DMS114 treated with DMSO at 0.1 percent for 48 hours (cell line): Measurements from ENCODE around the gene RCN2.
"Not testable (repeated sequence)": the region's sequence is repeated elsewhere in the genome, so short reads cannot be mapped to it uniquely, and the experiment has no call there.

Experiments used
- DNase-seq: peaks from one replicate; lab custom pipeline; 2025; ENCODE audit not compliant: unreplicated experiment; lab: John Stamatoyannopoulos, UW

Gene RCN2

GRCh38 chr15:76932135-76932966 lies 802 bp downstream of the RCN2 start:
- DNase-seq, result no peak

DNA sequence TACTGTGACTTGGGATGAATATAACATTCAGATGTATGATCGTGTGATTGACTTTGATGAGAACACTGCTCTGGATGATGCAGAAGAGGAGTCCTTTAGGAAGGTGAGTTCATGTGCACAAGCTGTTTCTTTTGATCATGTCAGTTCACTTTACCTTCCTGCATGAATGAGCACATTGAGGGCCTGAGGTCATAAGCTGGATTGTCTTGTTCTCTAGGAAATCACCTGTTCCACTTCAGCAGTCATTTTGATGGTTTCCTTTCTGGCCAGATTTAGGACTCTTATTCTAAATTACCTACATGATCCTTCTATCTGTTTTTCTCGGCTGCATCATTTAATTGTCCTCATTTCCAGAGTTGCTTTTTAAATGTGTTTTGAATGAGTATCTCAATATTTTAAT lies 4.1 kb downstream of the RCN2 start:
- DNase-seq, result no peak

DNA sequence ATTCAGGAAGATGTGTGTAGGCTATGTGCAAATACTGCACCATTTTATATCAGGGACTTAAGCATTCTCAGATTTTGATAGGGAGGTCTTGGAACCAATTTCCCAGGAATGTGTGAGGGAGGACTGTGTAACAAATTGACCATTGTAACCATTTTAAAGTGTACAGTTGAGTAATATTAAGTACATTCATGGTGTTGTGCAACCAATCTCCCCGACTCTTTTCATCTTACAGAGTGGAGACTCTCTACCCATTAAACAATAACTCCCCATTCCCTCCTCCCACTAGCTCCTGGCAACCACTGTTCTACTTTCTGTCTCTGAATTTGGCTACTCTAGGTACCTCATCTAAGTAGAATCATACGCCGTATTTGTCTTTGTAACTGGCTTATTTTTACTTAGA lies 5.1 kb downstream of the RCN2 start:
- no peak for DNase-seq

DNA sequence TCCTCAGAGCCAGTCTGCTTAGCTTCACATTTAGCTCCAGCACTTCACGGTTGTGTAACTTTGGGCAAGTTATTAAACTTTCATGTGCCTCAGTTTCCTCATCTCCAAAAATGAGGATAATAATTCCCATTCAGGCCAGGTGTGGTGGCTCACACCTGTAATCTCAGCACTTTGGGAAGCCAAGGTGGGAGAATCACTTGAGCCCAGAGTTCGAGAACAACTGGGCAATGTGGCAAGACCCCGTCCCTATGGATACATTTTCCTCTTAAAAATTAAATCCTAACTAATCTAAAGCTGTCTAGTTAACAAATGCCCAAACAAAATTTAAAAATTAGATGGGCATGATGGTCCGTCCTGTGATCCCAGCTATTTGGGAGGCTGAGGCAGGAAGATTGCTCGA lies 7.2 kb downstream of the RCN2 start:
- no peak for DNase-seq

GRCh38 chr15:76939715-76940114 lies 8.2 kb downstream of the RCN2 start:
- DNase-seq, result no peak

DNA sequence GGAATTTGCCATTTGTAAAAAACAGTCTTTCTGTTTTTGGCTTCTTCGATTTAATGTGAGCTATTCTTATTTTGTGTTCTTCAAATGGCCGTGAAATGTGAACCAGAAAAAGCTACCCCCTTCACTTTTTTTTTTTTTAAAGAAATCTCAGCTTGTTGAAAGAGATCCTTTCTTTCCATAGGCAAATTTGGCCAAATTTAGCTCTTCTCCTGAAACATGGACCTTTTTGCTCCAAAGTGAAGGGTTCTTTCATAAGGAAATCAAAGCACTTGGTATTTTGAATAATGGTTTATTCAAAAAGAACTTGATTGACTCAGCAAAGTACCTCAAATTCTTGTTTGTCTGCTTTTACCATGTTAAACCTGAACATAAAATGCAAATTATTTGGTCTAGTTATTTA lies 10.1 kb downstream of the RCN2 start:
- DNase-seq, result no peak

DNA sequence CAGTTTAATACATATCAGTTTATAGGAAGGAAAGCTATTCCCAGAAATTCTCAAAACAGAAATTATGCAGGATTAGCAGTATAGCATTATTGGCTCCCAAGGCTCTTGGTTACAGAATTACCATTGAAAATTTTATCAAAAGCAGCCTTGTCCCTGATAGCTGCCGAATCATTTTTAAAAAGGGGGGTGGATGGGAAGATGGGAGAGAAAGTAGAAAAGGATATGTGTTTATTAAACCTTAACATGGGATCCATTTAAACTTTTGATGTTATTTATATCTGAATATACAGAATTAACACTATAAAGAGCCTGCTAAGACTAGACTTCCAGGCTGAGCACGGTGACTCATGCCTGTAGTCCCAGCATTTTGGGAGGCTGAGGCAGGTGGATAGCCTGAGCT lies 10.8 kb downstream of the RCN2 start:
- DNase-seq, result no peak

GRCh38 chr15:76945494-76946093 lies 14.0 kb downstream of the RCN2 start:
- DNase-seq, result no peak

GRCh38 chr15:76947454-76947853 lies 15.9 kb downstream of the RCN2 start:
- no peak for DNase-seq

DNA sequence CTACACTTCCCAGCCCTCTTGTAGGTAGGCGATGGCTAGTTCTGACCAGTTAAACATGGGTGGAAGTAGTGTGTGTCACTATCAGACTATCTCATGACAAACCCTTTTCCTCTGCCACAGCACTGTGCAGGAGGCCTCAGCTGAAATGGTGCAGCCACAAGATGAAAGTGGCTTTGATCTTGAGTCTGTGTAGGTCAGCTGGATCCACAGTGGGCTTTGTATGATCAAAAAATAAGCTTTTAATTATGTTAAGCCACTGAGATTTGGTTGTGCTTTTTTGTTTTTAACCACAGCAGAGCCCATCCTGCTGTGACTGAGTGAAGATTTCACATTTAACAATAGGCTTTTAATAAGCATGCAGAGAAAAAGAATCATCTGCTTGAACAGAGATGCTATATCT lies 19.7 kb downstream of the RCN2 start:
- no peak for DNase-seq

- no peak for DNase-seq
These were observed 22.4 kb downstream of the RCN2 start for GRCh38 chr15:76953913-76954312.

DNA sequence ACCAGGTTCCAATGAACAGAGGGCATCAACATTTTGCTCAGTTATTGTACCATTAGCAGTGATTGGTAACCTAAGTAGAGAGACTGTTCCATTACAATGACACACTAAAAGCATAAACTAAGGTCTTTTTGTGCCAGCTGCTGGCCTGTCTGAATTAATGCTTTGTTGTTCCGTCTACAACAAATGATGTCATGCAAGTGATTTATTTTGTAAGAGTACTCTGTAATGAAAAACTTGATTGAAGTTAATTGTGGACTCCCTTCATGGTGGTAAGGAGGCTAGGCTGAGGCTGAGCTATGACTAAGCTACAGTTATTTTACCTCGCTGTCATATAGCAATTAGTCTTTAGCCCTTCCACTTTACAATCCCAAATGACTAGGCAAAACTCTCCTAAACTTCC lies 23.2 kb downstream of the RCN2 start:
- no peak for DNase-seq

DNA sequence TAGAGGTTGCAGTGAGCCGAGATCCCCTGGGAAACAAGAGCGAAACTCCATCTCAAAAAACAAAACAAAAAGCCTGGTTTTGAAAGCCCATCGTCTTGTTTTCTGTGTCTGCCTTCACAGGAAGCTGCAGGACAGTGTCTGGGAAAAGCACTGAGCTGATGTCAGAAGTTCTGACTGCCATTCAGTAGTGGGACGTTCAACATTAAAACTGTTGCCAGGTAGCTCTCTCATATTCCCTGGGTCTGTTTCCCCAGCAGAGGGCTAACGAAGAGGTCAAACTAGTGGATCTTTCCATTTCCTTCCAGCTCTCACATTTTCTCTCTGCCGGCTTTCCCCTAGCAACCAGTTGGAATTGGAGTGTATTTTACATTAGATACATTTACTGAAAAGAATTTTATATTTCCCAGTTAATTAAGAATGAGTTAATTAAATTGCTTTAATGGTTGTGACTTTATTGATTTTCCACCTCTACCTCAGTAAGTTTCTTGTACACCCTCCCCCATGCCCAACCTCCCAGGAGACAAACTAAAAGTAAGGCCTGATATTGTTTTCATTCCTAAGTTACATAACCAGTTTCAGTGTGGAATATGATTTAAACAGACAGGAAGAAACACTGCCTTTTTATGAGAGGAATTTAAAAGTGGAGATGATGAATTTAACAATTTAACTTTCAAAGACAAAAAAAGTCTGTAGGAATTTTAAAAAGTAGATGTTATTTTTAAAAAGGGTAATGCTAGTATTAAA lies 29.9 kb downstream of the RCN2 start:
- no peak for DNase-seq

GRCh38 chr15:76962337-76963013 lies 30.9 kb downstream of the RCN2 start:
- DNase-seq, result no peak

- DNase-seq, result no peak
These were observed 32.0 kb downstream of the RCN2 start for GRCh38 chr15:76963596-76963995.

DNA sequence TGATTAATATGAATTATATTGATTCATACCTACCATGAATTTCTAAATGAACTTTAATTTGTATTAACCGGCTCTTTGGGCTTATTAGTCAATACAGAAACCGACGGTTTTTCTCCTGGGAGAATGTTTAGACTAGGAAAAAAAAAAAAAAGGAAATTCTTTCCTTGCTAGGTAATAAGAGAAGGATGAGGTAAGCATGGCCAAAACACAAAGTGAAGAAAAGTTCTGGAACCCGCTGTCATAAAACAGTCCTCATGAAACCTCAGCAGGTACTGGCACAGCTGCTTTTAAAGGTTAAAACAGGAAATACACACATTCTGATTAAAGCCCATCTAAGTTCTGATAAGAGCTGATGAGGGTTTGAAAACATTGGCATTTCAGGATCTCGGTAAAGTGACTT lies 32.6 kb downstream of the RCN2 start:
- no peak for DNase-seq

- DNase-seq, result not testable (repeated sequence)
These were observed 34.5 kb downstream of the RCN2 start for GRCh38 chr15:76966051-76966450.

- DNase-seq, result no peak
These were observed 35.5 kb downstream of the RCN2 start for GRCh38 chr15:76967067-76967466.

DNA sequence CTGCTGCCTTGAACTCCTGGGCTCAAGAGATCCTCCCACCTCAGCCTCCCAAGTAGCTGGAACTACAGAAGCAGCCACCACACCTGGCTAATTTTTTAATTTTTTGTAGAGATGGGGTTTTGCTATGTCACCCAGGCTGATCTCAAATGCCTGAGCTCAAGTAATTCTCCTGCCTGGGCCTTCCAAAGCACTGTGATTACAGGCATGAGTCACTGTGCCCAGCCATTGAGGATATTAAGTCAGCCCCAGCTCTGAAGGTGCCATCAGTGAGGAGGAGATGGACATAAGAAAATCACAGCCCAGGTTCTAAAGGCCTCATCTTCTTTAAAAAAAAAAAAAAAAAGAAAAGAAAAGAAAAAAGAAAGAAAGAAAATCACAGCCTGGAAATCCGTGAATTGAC lies 36.8 kb downstream of the RCN2 start:
- no peak for DNase-seq

- DNase-seq, result no peak
These were observed 41.1 kb downstream of the RCN2 start for GRCh38 chr15:76972389-76973361.
